GM23338 (cell line): ENCODE data around the gene MLXIPL. TPM values are rescaled to one million over a fixed set of nuclear protein-coding genes. Genes with fewer than 3 reads are reported as not detected.

Experiments
- ATAC-seq: fragments of 200-7000 bp; cut with Tn5 transposase; 3 replicates; pipeline ENCODE4 v1.9.1; 2020
- DNase-seq: peaks from one replicate; pipeline ENCODE4 v3.0.0-alpha.2; 2015; ENCODE audit warnings: low spot score
- H2AFZ ChIP-seq: fragments of 200-600 bp; sonication (generic); 2 replicates; pipeline ENCODE4 v1.8.0; 2016; ENCODE audit warnings: antibody characterized with exemption, mild to moderate bottlenecking, moderate library complexity
- H3F3A ChIP-seq: fragments of 200-600 bp; sonication (generic); replicated peaks from 2 replicates; pipeline ENCODE4 v1.8.0; 2017; ENCODE audit warnings: antibody characterized with exemption, mixed run types, low read depth
- H3K27ac ChIP-seq: fragments of 200-600 bp; sonication (generic); 2 replicates; pipeline ENCODE4 v1.6.1; 2016; ENCODE audit warnings: low read depth
- H3K27me3 ChIP-seq: fragments of 200-600 bp; sonication (generic); 2 replicates; pipeline ENCODE4 v1.8.0; 2016; ENCODE audit warnings: mild to moderate bottlenecking, mixed run types, moderate library complexity; ENCODE audit not compliant: insufficient read depth
- H3K36me3 ChIP-seq: fragments of 200-600 bp; sonication (generic); 2 replicates; pipeline ENCODE4 v1.8.0; 2016; ENCODE audit warnings: mild to moderate bottlenecking; ENCODE audit not compliant: insufficient read depth
- H3K4me1 ChIP-seq: fragments of 200-600 bp; sonication (generic); 2 replicates; pipeline ENCODE4 v1.8.0; 2016; ENCODE audit warnings: mild to moderate bottlenecking, moderate library complexity; ENCODE audit not compliant: insufficient read depth
- H3K4me2 ChIP-seq: fragments of 200-600 bp; sonication (generic); 2 replicates; pipeline ENCODE4 v1.7.1; 2017; ENCODE audit warnings: mixed run types
- H3K4me3 ChIP-seq: fragments of 200-600 bp; sonication (generic); 2 replicates; pipeline ENCODE4 v1.6.1; 2016; ENCODE audit warnings: mixed run types
- H3K79me2 ChIP-seq: fragments of 200-600 bp; sonication (generic); replicated peaks from 2 replicates; pipeline ENCODE4 v1.8.0; 2017; ENCODE audit warnings: mild to moderate bottlenecking; ENCODE audit not compliant: insufficient read depth
- H3K9me2 ChIP-seq: fragments of 200-600 bp; sonication (generic); 2 replicates; pipeline ENCODE4 v1.8.0; 2017; ENCODE audit not compliant: insufficient read depth
- H4K20me1 ChIP-seq: fragments of 200-600 bp; sonication (generic); replicated peaks from 2 replicates; pipeline ENCODE4 v1.8.0; 2017; ENCODE audit warnings: mild to moderate bottlenecking; ENCODE audit not compliant: insufficient read depth
- H3K27ac Mint-ChIP-seq: 2 replicates; pipeline ENCODE4 v1.8.0; 2020; ENCODE audit warnings: inconsistent platforms, mild to moderate bottlenecking, moderate library complexity, mixed read lengths
- H3K27me3 Mint-ChIP-seq: 3 replicates; pipeline ENCODE4 v1.8.0; 2022; ENCODE audit warnings: low read depth, mild to moderate bottlenecking, moderate library complexity, mixed read lengths, inconsistent platforms; ENCODE audit not compliant: insufficient read depth, poor library complexity
- H3K36me3 Mint-ChIP-seq: 3 replicates; pipeline ENCODE4 v1.8.0; 2021; ENCODE audit warnings: low read depth, mild to moderate bottlenecking, inconsistent platforms, moderate library complexity, mixed read lengths
- H3K4me1 Mint-ChIP-seq: 3 replicates; pipeline ENCODE4 v1.8.0; 2020; ENCODE audit warnings: mild to moderate bottlenecking, inconsistent platforms, mixed read lengths
- H3K4me3 Mint-ChIP-seq: 3 replicates; pipeline ENCODE4 v1.8.0; 2021; ENCODE audit warnings: moderate library complexity, mild to moderate bottlenecking, inconsistent platforms, mixed read lengths
- H3K9me3 Mint-ChIP-seq: 3 replicates; pipeline ENCODE4 v1.8.0; 2020; ENCODE audit warnings: moderate library complexity, mild to moderate bottlenecking, inconsistent platforms, mixed read lengths
- CREB1 ChIP-seq: fragments of 250-450 bp; sonication (Bioruptor Pico); IDR thresholded peaks from 2 replicates; pipeline ENCODE4 v1.5.0; 2020; ENCODE audit warnings: low read depth, mild to moderate bottlenecking, moderate library complexity
- CTCF ChIP-seq, 2 experiments: fragments of 200-600 bp in 1 of 2; sonication (generic) in 1 of 2; conservative IDR thresholded peaks; 2 replicates each; pipeline versions ENCODE4 v1.5.1 to v1.6.1; 2016 to 2017; ENCODE audit warnings: antibody characterized with exemption in 2 of 2, low read depth in 2 of 2, mild to moderate bottlenecking in 2 of 2, moderate library complexity in 1 of 2
- ETS1 ChIP-seq: IDR thresholded peaks from 2 replicates; pipeline ENCODE4 v1.6.1; 2016; ENCODE audit warnings: antibody characterized with exemption
- EZH2 ChIP-seq: fragments of 200-600 bp; sonication (generic); IDR thresholded peaks from one replicate; pipeline ENCODE4 v1.8.0; 2017; ENCODE audit warnings: antibody characterized with exemption, mild to moderate bottlenecking, low read depth; ENCODE audit not compliant: unreplicated experiment
- EZH2phosphoT487 ChIP-seq: fragments of 200-600 bp; sonication (generic); IDR thresholded peaks from one replicate; pipeline ENCODE4 v1.8.1; 2018; ENCODE audit warnings: antibody characterized with exemption; ENCODE audit not compliant: unreplicated experiment
- JUNB ChIP-seq: IDR thresholded peaks from one replicate; pipeline ENCODE4 v1.6.1; 2016; ENCODE audit warnings: antibody characterized with exemption; ENCODE audit not compliant: unreplicated experiment
- NANOG ChIP-seq: IDR thresholded peaks from 2 replicates; pipeline ENCODE4 v1.6.1; 2016; ENCODE audit warnings: antibody characterized with exemption, borderline replicate concordance
- POLR2AphosphoS5 ChIP-seq: IDR thresholded peaks from 2 replicates; pipeline ENCODE4 v1.6.1; 2016; ENCODE audit warnings: antibody characterized with exemption, low read depth
- REST ChIP-seq: IDR thresholded peaks from one replicate; pipeline ENCODE4 v1.6.1; 2018; ENCODE audit warnings: antibody characterized with exemption; ENCODE audit not compliant: unreplicated experiment
- STAT1 ChIP-seq: IDR thresholded peaks from one replicate; pipeline ENCODE4 v1.6.1; 2016; ENCODE audit warnings: antibody characterized with exemption; ENCODE audit not compliant: unreplicated experiment
- ZNF114 ChIP-seq: fragments of 250-450 bp; sonication (Bioruptor Pico); IDR thresholded peaks from 2 replicates; pipeline ENCODE4 v1.5.0; 2020; ENCODE audit warnings: mild to moderate bottlenecking, moderate library complexity
- ZNF331 ChIP-seq: fragments of 250-450 bp; sonication (Bioruptor Pico); IDR thresholded peaks from 2 replicates; pipeline ENCODE4 v1.5.0; 2020; ENCODE audit warnings: low read depth, mild to moderate bottlenecking, moderate library complexity
- polyA plus RNA-seq: library from polyadenylated mRNA; unstranded; fragments of >200 nt; fragmentation: Nextera tagmentation; extraction: Ambion mirVana; gene quantifications from 2 replicates; pipeline ENCODE4 v1.2.1, GENCODE V29; 2016
- total RNA-seq: library from RNA; depleted of rRNA; stranded (reverse); fragments of >200 nt; shearing (Covaris generic); gene quantifications from 2 replicates; pipeline ENCODE4 v1.2.3, GENCODE V29; 2014
- TF ChIP-seq, protein P1 (sequence below): fragments of 250-450 bp; sonication (Bioruptor Pico); IDR thresholded peaks from 2 replicates; pipeline ENCODE4 v1.5.0; 2020; ENCODE audit warnings: mild to moderate bottlenecking, moderate library complexity

The MLXIPL gene
- total and polyA plus RNA-seq, 2 experiments from 2014 or later, result 13.7 to 25.7 TPM

- H3K9me2 ChIP-seq, result peaks cover 4% of the 10 kb centered on the region; the same call in 1 of the 2 replicates
- H3K4me1 ChIP-seq, result no peaks in the 10 kb centered on the region
- no peak for TF ChIP-seq ZNF331 (CRISPR knock-in tag)
- TF ChIP-seq STAT1, result no peak
- TF ChIP-seq NANOG, result no peak
- no peak for TF ChIP-seq JUNB
- TF ChIP-seq REST, result no peak
- no peak for TF ChIP-seq EZH2
- TF ChIP-seq EZH2phosphoT487, result no peak
- TF ChIP-seq ZNF114 (CRISPR knock-in tag), result no peak
- TF ChIP-seq CREB1 (CRISPR knock-in tag), result no peak
- TF ChIP-seq CTCF (conservative IDR thresholded peaks at IDR 0.05; ENCODE audit: low read depth in 2 of 2), result no peak
- no peak for TF ChIP-seq POLR2AphosphoS5
- no peak for TF ChIP-seq ETS1
- TF ChIP-seq, protein P1, sequence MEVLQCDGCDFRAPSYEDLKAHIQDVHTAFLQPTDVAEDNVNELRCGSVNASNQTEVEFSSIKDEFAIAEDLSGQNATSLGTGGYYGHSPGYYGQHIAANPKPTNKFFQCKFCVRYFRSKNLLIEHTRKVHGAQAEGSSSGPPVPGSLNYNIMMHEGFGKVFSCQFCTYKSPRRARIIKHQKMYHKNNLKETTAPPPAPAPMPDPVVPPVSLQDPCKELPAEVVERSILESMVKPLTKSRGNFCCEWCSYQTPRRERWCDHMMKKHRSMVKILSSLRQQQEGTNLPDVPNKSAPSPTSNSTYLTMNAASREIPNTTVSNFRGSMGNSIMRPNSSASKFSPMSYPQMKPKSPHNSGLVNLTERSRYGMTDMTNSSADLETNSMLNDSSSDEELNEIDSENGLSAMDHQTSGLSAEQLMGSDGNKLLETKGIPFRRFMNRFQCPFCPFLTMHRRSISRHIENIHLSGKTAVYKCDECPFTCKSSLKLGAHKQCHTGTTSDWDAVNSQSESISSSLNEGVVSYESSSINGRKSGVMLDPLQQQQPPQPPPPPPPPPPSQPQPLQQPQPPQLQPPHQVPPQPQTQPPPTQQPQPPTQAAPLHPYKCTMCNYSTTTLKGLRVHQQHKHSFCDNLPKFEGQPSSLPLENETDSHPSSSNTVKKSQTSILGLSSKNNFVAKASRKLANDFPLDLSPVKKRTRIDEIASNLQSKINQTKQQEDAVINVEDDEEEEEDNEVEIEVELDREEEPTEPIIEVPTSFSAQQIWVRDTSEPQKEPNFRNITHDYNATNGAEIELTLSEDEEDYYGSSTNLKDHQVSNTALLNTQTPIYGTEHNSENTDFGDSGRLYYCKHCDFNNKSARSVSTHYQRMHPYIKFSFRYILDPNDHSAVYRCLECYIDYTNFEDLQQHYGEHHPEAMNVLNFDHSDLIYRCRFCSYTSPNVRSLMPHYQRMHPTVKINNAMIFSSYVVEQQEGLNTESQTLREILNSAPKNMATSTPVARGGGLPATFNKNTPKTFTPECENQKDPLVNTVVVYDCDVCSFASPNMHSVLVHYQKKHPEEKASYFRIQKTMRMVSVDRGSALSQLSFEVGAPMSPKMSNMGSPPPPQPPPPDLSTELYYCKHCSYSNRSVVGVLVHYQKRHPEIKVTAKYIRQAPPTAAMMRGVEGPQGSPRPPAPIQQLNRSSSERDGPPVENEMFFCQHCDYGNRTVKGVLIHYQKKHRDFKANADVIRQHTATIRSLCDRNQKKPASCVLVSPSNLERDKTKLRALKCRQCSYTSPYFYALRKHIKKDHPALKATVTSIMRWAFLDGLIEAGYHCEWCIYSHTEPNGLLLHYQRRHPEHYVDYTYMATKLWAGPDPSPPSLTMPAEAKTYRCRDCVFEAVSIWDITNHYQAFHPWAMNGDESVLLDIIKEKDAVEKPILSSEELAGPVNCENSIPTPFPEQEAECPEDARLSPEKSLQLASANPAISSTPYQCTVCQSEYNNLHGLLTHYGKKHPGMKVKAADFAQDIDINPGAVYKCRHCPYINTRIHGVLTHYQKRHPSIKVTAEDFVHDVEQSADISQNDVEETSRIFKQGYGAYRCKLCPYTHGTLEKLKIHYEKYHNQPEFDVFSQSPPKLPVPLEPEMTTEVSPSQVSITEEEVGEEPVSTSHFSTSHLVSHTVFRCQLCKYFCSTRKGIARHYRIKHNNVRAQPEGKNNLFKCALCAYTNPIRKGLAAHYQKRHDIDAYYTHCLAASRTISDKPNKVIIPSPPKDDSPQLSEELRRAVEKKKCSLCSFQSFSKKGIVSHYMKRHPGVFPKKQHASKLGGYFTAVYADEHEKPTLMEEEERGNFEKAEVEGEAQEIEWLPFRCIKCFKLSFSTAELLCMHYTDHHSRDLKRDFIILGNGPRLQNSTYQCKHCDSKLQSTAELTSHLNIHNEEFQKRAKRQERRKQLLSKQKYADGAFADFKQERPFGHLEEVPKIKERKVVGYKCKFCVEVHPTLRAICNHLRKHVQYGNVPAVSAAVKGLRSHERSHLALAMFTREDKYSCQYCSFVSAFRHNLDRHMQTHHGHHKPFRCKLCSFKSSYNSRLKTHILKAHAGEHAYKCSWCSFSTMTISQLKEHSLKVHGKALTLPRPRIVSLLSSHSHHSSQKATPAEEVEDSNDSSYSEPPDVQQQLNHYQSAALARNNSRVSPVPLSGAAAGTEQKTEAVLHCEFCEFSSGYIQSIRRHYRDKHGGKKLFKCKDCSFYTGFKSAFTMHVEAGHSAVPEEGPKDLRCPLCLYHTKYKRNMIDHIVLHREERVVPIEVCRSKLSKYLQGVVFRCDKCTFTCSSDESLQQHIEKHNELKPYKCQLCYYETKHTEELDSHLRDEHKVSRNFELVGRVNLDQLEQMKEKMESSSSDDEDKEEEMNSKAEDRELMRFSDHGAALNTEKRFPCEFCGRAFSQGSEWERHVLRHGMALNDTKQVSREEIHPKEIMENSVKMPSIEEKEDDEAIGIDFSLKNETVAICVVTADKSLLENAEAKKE (CRISPR knock-in tag), result no peak
- no peaks in the 10 kb centered on the region for H3F3A ChIP-seq
- H2AFZ ChIP-seq, result no peak overlapping the region
- H3K4me3 ChIP-seq, result no peak overlapping the region
- no peaks in the 10 kb centered on the region; the same call in 2 of the 3 replicates for H3K9me3 Mint-ChIP-seq
- H3K27me3 ChIP-seq, result peaks cover 4% of the 10 kb centered on the region; the same call in 1 of the 2 replicates
- H3K27ac ChIP-seq, result no peak overlapping the region
- peaks cover 18% of the 10 kb centered on the region for H3K27me3 Mint-ChIP-seq
- H3K4me3 Mint-ChIP-seq, result no peak overlapping the region
- H3K36me3 Mint-ChIP-seq, result peaks cover 2% of the 10 kb centered on the region; the same call in 1 of the 3 replicates
- no peaks in the 10 kb centered on the region for H3K36me3 ChIP-seq
- peaks cover 6% of the 10 kb centered on the region for H4K20me1 ChIP-seq
- DNase-seq, result peak; percentile 56
- no peaks in the 10 kb centered on the region for H3K79me2 ChIP-seq
- H3K4me1 Mint-ChIP-seq, result peaks cover 5% of the 10 kb centered on the region
- no peak overlapping the region; the same call in 1 of the 2 replicates for H3K4me2 ChIP-seq
- ATAC-seq, result peak; percentile 43
- no peak overlapping the region for H3K27ac Mint-ChIP-seq
These were observed 21.3 kb downstream of the MLXIPL start for GRCh38 chr7:73602721-73603651.
